A549 (cell line): ENCODE results near the gene ESRRG. TPM values are rescaled to one million over a fixed set of nuclear protein-coding genes. Genes with fewer than 3 reads are reported as not detected.

Experiments used
- ATAC-seq, 2 experiments: fragments of 200-7000 bp in 1 of 2; fragments of >200 bp in 1 of 2; cut with Nextera tagmentation in 1 of 2; cut with Tn5 transposase in 1 of 2; 3 replicates each; pipeline versions ENCODE4 v1.8.0 to v1.9.1; 2018 to 2020; ENCODE audit warnings: mild to moderate bottlenecking in 1 of 2, moderate library complexity in 1 of 2
- CTCF ChIA-PET: fragments of 300-600 bp; sonication (Branson Sonifier 250); formaldehyde crosslinking; extraction: SDS; loops from one replicate; lab custom pipeline; 2021; ENCODE audit warnings: antibody characterized with exemption, inconsistent platforms; lab: Yijun Ruan, JAX
- POLR2A ChIA-PET: fragments of 350-600 bp; formaldehyde crosslinking; extraction: SDS; loops from one replicate; lab custom pipeline; 2021; ENCODE audit warnings: antibody characterized with exemption, inconsistent platforms; lab: Yijun Ruan, JAX
- DNase-seq, 2 experiments: peaks; one replicate each; pipeline versions ENCODE4 v3.0.0 to v3.0.0-alpha.2; 2011 to 2016; ENCODE audit warnings: low read depth in 1 of 2, low spot score in 1 of 2
- FAIRE-seq: peaks from 2 replicates; lab custom pipeline; 2011; peaks lifted over from hg19 to GRCh38; lab: Jason Lieb, UNC
- H3K27ac ChIP-seq, 2 experiments: fragments of >200 bp; sonication (Bioruptor Twin); formaldehyde crosslinking; 3 replicates each; pipeline ENCODE4 v1.5.1; 2016 to 2017
- H3K4me1 ChIP-seq: fragments of >200 bp; sonication (Bioruptor Twin); formaldehyde crosslinking; 3 replicates; pipeline ENCODE4 v1.6.1; 2016
- H3K4me2 ChIP-seq: fragments of >200 bp; sonication (Bioruptor Twin); formaldehyde crosslinking; 3 replicates; pipeline ENCODE4 v1.6.1; 2016
- H3K4me3 ChIP-seq: fragments of >200 bp; sonication (Bioruptor Twin); formaldehyde crosslinking; 3 replicates; pipeline ENCODE4 v1.5.1; 2016
- H3K9me3 ChIP-seq: fragments of >200 bp; sonication (Bioruptor Twin); formaldehyde crosslinking; 3 replicates; pipeline ENCODE4 v1.6.1; 2016
- CBX2 ChIP-seq: fragments of 200-600 bp; sonication (generic); IDR thresholded peaks from 2 replicates; pipeline ENCODE4 v1.6.1; 2016; ENCODE audit warnings: low read depth, mild to moderate bottlenecking, borderline replicate concordance
- CBX8 ChIP-seq: fragments of 200-600 bp; sonication (generic); IDR thresholded peaks from 2 replicates; pipeline ENCODE4 v1.6.1; 2016
- CEBPB ChIP-seq, 2 experiments: fragments of >200 bp in 1 of 2; sonication (Bioruptor Twin) in 1 of 2; formaldehyde crosslinking in 1 of 2; IDR thresholded peaks; 2 replicates each; pipeline ENCODE4 v1.6.1; 2012 to 2016
- CHD2 ChIP-seq: fragments of 150-350 bp; IDR thresholded peaks from 2 replicates; pipeline ENCODE4 v1.6.1; 2014; ENCODE audit warnings: low read length; ENCODE audit not compliant: partially characterized antibody
- CTCF ChIP-seq: fragments of >200 bp; sonication (Bioruptor Twin); formaldehyde crosslinking; IDR thresholded peaks from 3 replicates; pipeline ENCODE4 v1.5.1; 2016
- ELK1 ChIP-seq: fragments of 150-350 bp; IDR thresholded peaks from 2 replicates; pipeline ENCODE4 v1.6.1; 2014; ENCODE audit warnings: low read depth, mild to moderate bottlenecking, low read length
- EP300 ChIP-seq, 2 experiments: fragments of >200 bp; sonication (Bioruptor Twin); formaldehyde crosslinking; IDR thresholded peaks; 2 replicates in 1 of 2; 3 replicates in 1 of 2; pipeline ENCODE4 v1.6.1; 2016 to 2017
- FOSB ChIP-seq: fragments of 250-450 bp; sonication (Bioruptor Pico); IDR thresholded peaks from 2 replicates; pipeline ENCODE4 v1.5.0; 2020; ENCODE audit warnings: mild to moderate bottlenecking, moderate library complexity
- FOSL2 ChIP-seq, 2 experiments: fragments of 450-650 bp in 1 of 2; fragments of >200 bp in 1 of 2; sonication (Bioruptor Twin) in 1 of 2; formaldehyde crosslinking; IDR thresholded peaks; 2 replicates each; pipeline versions ENCODE4 v1.5.0 to v1.6.1; 2016 to 2020; ENCODE audit warnings: mild to moderate bottlenecking in 1 of 2, moderate library complexity in 1 of 2
- HDAC2 ChIP-seq: fragments of 200-600 bp; sonication (generic); IDR thresholded peaks from 2 replicates; pipeline ENCODE4 v1.6.1; 2016
- HES2 ChIP-seq: fragments of >200 bp; sonication (Bioruptor Twin); formaldehyde crosslinking; IDR thresholded peaks from 2 replicates; pipeline ENCODE4 v1.6.1; 2016
- HOXA7 ChIP-seq: fragments of 250-450 bp; sonication (Bioruptor Pico); IDR thresholded peaks from 2 replicates; pipeline ENCODE4 v1.5.0; 2020; ENCODE audit warnings: mild to moderate bottlenecking, moderate library complexity
- JUNB ChIP-seq: fragments of >200 bp; sonication (Bioruptor Twin); formaldehyde crosslinking; IDR thresholded peaks from 2 replicates; pipeline ENCODE4 v1.6.1; 2016
- NR3C1 ChIP-seq: fragments of >200 bp; sonication (Bioruptor Twin); formaldehyde crosslinking; IDR thresholded peaks from 3 replicates; pipeline ENCODE4 v1.6.1; 2017
- RAD21 ChIP-seq, 2 experiments: fragments of >200 bp in 1 of 2; sonication (Bioruptor Twin) in 1 of 2; formaldehyde crosslinking in 1 of 2; IDR thresholded peaks in 1 of 2; conservative IDR thresholded peaks in 1 of 2; 2 replicates in 1 of 2; 3 replicates in 1 of 2; pipeline ENCODE4 v1.6.1; 2012 to 2018; ENCODE audit warnings: inconsistent platforms in 1 of 2
- RARB ChIP-seq: fragments of 250-450 bp; sonication (Bioruptor Pico); IDR thresholded peaks from 2 replicates; pipeline ENCODE4 v1.8.0; 2021; ENCODE audit warnings: mild to moderate bottlenecking, moderate library complexity
- RCOR1 ChIP-seq: fragments of 150-350 bp; IDR thresholded peaks from 2 replicates; pipeline ENCODE4 v1.6.1; 2014; ENCODE audit warnings: antibody characterized with exemption, low read length, low read depth
- REST ChIP-seq: fragments of 200-600 bp; sonication (generic); IDR thresholded peaks from 2 replicates; pipeline ENCODE4 v1.6.1; 2016; ENCODE audit warnings: antibody characterized with exemption, mild to moderate bottlenecking, moderate library complexity
- RFX5 ChIP-seq: fragments of 450-650 bp; IDR thresholded peaks from 2 replicates; pipeline ENCODE4 v1.7.1; 2014; ENCODE audit warnings: antibody characterized with exemption, mild to moderate bottlenecking, moderate library complexity
- TP53 ChIP-seq: fragments of 250-450 bp; sonication (Bioruptor Pico); IDR thresholded peaks from 2 replicates; pipeline ENCODE4 v1.5.0; 2021; ENCODE audit warnings: mild to moderate bottlenecking, moderate library complexity
- USF2 ChIP-seq: fragments of 450-650 bp; IDR thresholded peaks from 2 replicates; pipeline ENCODE4 v1.6.1; 2014; ENCODE audit warnings: antibody characterized with exemption
- ZC3H11A ChIP-seq: fragments of 450-650 bp; IDR thresholded peaks from 2 replicates; pipeline ENCODE4 v1.6.1; 2014; ENCODE audit warnings: antibody characterized with exemption, mild to moderate bottlenecking
- ZFP36 ChIP-seq: fragments of 450-650 bp; IDR thresholded peaks from 2 replicates; pipeline ENCODE4 v1.6.1; 2014; ENCODE audit warnings: borderline replicate concordance; ENCODE audit not compliant: partially characterized antibody
- WGBS: methylation state at CpG from one replicate; pipeline ENCODE4 v1.1.6; 2017; ENCODE audit errors: missing lambda C conversion rate; 5-methylcytosine and 5-hydroxymethylcytosine counted together
- polyA plus RNA-seq, 4 experiments: library from polyadenylated mRNA; depleted of rRNA in 3 of 4; stranded (reverse); fragments of >200 nt; fragmentation: RNase III in 1 of 4; extraction: RNeasy Plus Mini Kit Qiagen cat#74134 plus additional on column Dnase treatment in 1 of 4; gene quantifications; 2 replicates in 3 of 4; 3 replicates in 1 of 4; pipeline ENCODE4 v1.2.3, GENCODE V29; 2011 to 2017

Gene ESRRG
- polyA plus RNA-seq, 2 of the 4 experiments (the other 2 are of a cell fraction) = 0.09 TPM; not detected in 1

- no peak for TF ChIP-seq JUNB
- no peak for TF ChIP-seq EP300 (IDR thresholded peaks at IDR 0.05)
- TF ChIP-seq CBX2 = no peak
- no peak for TF ChIP-seq FOSB
- TF ChIP-seq NR3C1 = no peak
- TF ChIP-seq, all 56 proteins: peak for 0
- Histone ChIP-seq H3K4me3 (no peak overlapping the region), H3K27ac (no peak overlapping the region), H3K4me1 (no peaks in the 10 kb centered on the region), H3K4me2 (no peak overlapping the region), H3K9me3 (no peaks in the 10 kb centered on the region)
- POLR2A ChIA-PET = no interaction called here
- CTCF ChIA-PET = interaction anchor here (0.6 kb wide), 1 partner anchor 1636 kb away, joined by 3 read pairs; no protein-coding TSS in a partner anchor
- ATAC-seq = peak; percentile 77 to 78
- 50% methylated on average over 6 of the region's 6 CpGs for WGBS
- no peak for FAIRE-seq
- DNase-seq = peak; percentile 1 to 29
These were observed 52.9 kb downstream of the ESRRG start for GRCh38 chr1:216670118-216670883.

GRCh38 chr1:216666441-216666840 lies 56.8 kb downstream of the ESRRG start:
- ATAC-seq (no peak), FAIRE-seq (no peak), DNase-seq (no peak)
- Histone ChIP-seq H3K27ac (no peak overlapping the region), H3K9me3 (no peaks in the 10 kb centered on the region), H3K4me1 (no peaks in the 10 kb centered on the region), H3K4me2 (no peak overlapping the region), H3K4me3 (no peak overlapping the region)
- CTCF ChIA-PET = no interaction called here
- POLR2A ChIA-PET = no interaction called here
- WGBS = 67% methylated on average over 2 of the region's 2 CpGs
- TF ChIP-seq TP53 (CRISPR knock-in tag) (no peak), REST (no peak), CBX8 (no peak), ZFP36 (no peak), CEBPB (IDR thresholded peaks at IDR 0.05) (no peak), USF2 (no peak), HOXA7 (CRISPR knock-in tag) (no peak), HES2 (no peak), RCOR1 (no peak), FOSL2 (IDR thresholded peaks at IDR 0.05) (no peak), FOSL2 (CRISPR knock-in tag; IDR thresholded peaks at IDR 0.05) (no peak), HDAC2 (no peak), ELK1 (no peak), CTCF (no peak), CHD2 (no peak), RARB (CRISPR knock-in tag) (no peak), ZC3H11A (no peak), RFX5 (no peak), RAD21 (conservative IDR thresholded peaks at IDR 0.05 in 1 of 2, IDR thresholded peaks at IDR 0.05 in 1 of 2) (no peak)
